ENCODE data around the gene OTOG.

The OTOG gene, protein sequence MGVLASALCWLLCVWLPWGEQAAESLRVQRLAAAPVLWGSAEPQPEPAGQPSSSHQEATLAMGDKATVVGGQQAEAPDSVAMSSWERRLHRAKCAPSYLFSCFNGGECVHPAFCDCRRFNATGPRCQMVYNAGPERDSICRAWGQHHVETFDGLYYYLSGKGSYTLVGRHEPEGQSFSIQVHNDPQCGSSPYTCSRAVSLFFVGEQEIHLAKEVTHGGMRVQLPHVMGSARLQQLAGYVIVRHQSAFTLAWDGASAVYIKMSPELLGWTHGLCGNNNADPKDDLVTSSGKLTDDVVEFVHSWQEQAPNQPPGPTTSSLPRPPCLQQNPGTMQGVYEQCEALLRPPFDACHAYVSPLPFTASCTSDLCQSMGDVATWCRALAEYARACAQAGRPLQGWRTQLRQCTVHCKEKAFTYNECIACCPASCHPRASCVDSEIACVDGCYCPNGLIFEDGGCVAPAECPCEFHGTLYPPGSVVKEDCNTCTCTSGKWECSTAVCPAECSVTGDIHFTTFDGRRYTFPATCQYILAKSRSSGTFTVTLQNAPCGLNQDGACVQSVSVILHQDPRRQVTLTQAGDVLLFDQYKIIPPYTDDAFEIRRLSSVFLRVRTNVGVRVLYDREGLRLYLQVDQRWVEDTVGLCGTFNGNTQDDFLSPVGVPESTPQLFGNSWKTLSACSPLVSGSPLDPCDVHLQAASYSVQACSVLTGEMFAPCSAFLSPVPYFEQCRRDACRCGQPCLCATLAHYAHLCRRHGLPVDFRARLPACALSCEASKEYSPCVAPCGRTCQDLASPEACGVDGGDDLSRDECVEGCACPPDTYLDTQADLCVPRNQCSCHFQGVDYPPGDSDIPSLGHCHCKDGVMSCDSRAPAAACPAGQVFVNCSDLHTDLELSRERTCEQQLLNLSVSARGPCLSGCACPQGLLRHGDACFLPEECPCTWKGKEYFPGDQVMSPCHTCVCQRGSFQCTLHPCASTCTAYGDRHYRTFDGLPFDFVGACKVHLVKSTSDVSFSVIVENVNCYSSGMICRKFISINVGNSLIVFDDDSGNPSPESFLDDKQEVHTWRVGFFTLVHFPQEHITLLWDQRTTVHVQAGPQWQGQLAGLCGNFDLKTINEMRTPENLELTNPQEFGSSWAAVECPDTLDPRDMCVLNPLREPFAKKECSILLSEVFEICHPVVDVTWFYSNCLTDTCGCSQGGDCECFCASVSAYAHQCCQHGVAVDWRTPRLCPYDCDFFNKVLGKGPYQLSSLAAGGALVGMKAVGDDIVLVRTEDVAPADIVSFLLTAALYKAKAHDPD (N-terminal part only)

GRCh38 chr11:17547051-17547577 is at the start of gene OTOG:
TSS of gene OTOG (plus strand) at chr11:17547259. CDS start at chr11:17547373, 114 bp downstream.
- no peak for DNase-seq (ENCODE audit: extremely low read depth, insufficient read length)
- no peaks in the 10 kb centered on the region; the same call in 1 of the 2 replicates for H3K27me3 ChIP-seq (replicated peaks; ENCODE audit: control insufficient read depth, insufficient read depth, low read length)
- no peak within 1 kb of the TSS for H3K4me3 ChIP-seq (replicated peaks; ENCODE audit: low read depth, low read length)
- TF ChIP-seq, protein P1, sequence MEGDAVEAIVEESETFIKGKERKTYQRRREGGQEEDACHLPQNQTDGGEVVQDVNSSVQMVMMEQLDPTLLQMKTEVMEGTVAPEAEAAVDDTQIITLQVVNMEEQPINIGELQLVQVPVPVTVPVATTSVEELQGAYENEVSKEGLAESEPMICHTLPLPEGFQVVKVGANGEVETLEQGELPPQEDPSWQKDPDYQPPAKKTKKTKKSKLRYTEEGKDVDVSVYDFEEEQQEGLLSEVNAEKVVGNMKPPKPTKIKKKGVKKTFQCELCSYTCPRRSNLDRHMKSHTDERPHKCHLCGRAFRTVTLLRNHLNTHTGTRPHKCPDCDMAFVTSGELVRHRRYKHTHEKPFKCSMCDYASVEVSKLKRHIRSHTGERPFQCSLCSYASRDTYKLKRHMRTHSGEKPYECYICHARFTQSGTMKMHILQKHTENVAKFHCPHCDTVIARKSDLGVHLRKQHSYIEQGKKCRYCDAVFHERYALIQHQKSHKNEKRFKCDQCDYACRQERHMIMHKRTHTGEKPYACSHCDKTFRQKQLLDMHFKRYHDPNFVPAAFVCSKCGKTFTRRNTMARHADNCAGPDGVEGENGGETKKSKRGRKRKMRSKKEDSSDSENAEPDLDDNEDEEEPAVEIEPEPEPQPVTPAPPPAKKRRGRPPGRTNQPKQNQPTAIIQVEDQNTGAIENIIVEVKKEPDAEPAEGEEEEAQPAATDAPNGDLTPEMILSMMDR (IDR thresholded peaks at IDR 0.05; ENCODE audit: insufficient read depth, low read length, poor library complexity, severe bottlenecking): no peak
- no peaks in the 10 kb centered on the region for H3K36me3 ChIP-seq (ENCODE audit: control insufficient read depth, insufficient read depth, low read length)

DNA sequence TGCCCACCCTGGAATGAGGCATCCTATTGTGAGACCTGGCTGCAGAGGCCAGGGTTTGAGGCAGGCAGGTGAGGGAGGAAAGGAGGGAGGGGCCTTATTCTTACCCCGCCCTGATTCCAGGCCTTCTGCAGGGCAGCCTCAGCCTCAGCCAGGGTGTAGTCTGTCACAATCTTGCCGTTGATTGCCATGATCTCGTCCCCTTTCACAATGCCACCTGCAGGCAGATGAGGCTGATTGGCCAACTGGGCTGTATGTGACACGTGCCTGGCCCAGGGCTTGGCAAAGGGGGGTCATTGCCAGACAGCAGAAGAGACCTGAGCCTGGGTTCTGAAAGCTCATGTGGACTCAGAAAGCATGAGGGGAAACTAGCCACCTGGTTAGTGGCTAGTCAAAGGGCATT is 49.0 kb upstream of the OTOG start:
- Histone ChIP-seq H3K27me3 (replicated peaks; ENCODE audit: control insufficient read depth, insufficient read depth, low read length) (no peaks in the 10 kb centered on the region; the same call in 1 of the 2 replicates), H3K4me3 (replicated peaks; ENCODE audit: low read depth, low read length) (no peak overlapping the region), H3K36me3 (ENCODE audit: control insufficient read depth, insufficient read depth, low read length) (no peaks in the 10 kb centered on the region)
- TF ChIP-seq, protein P1 (IDR thresholded peaks at IDR 0.05; ENCODE audit: insufficient read depth, low read length, poor library complexity, severe bottlenecking): no peak
- no peak for DNase-seq (ENCODE audit: extremely low read depth, insufficient read length)

GRCh38 chr11:17498475-17498874 is 48.6 kb upstream of the OTOG start:
- H3K36me3 ChIP-seq (ENCODE audit: control insufficient read depth, insufficient read depth, low read length): no peaks in the 10 kb centered on the region
- no peak overlapping the region for H3K4me3 ChIP-seq (replicated peaks; ENCODE audit: low read depth, low read length)
- TF ChIP-seq, protein P1 (IDR thresholded peaks at IDR 0.05; ENCODE audit: insufficient read depth, low read length, poor library complexity, severe bottlenecking): peak; percentile 49
- no peak for DNase-seq (ENCODE audit: extremely low read depth, insufficient read length)
- no peaks in the 10 kb centered on the region; the same call in 1 of the 2 replicates for H3K27me3 ChIP-seq (replicated peaks; ENCODE audit: control insufficient read depth, insufficient read depth, low read length)

- no peaks in the 10 kb centered on the region; the same call in 1 of the 2 replicates for H3K27me3 ChIP-seq (replicated peaks; ENCODE audit: control insufficient read depth, insufficient read depth, low read length)
- TF ChIP-seq, protein P1 (IDR thresholded peaks at IDR 0.05; ENCODE audit: insufficient read depth, low read length, poor library complexity, severe bottlenecking): no peak
- H3K4me3 ChIP-seq (replicated peaks; ENCODE audit: low read depth, low read length): no peak overlapping the region
- no peaks in the 10 kb centered on the region for H3K36me3 ChIP-seq (ENCODE audit: control insufficient read depth, insufficient read depth, low read length)
- no peak for DNase-seq (ENCODE audit: extremely low read depth, insufficient read length)
Measured at GRCh38 chr11:17500673-17501072, 46.4 kb upstream of the OTOG start.

GRCh38 chr11:17502630-17503029 is 44.4 kb upstream of the OTOG start:
- H3K27me3 ChIP-seq (replicated peaks; ENCODE audit: control insufficient read depth, insufficient read depth, low read length): no peaks in the 10 kb centered on the region; the same call in 1 of the 2 replicates
- DNase-seq (ENCODE audit: extremely low read depth, insufficient read length): no peak
- TF ChIP-seq, protein P1 (IDR thresholded peaks at IDR 0.05; ENCODE audit: insufficient read depth, low read length, poor library complexity, severe bottlenecking): no peak
- H3K4me3 ChIP-seq (replicated peaks; ENCODE audit: low read depth, low read length): no peak overlapping the region
- no peaks in the 10 kb centered on the region for H3K36me3 ChIP-seq (ENCODE audit: control insufficient read depth, insufficient read depth, low read length)
